Myocyte (in vitro differentiated cells): ENCODE results near the gene ZNF205. TPM values are rescaled to one million over a fixed set of nuclear protein-coding genes. Genes with fewer than 3 reads are reported as not detected.

Experiments used
- total RNA-seq: library from RNA; depleted of rRNA; stranded (reverse); fragments of >200 nt; gene quantifications from 2 replicates; pipeline ENCODE4 v1.2.3, GENCODE V29; 2014

The ZNF205 gene
- total RNA-seq, 1 donor from 2014 or later, result 29.2 TPM

Other genes starting within 250 kb of the ZNF205 start
- 59.9 and 77.1 TPM in 2 replicates for gene FLYWCH2, start 229.4 kb upstream of the ZNF205 start, total RNA-seq
- 27.7 and 36.9 TPM in 2 replicates for gene FLYWCH1, start 200.7 kb upstream of the ZNF205 start, total RNA-seq
- 10.4 and 17.8 TPM in 2 replicates for gene KREMEN2, start 148.3 kb upstream of the ZNF205 start, total RNA-seq
- 14.6 and 18.0 TPM in 2 replicates for gene PAQR4, start 143.2 kb upstream of the ZNF205 start, total RNA-seq
- gene PKMYT1, start 132.1 kb upstream of the ZNF205 start, total RNA-seq, result 0.53 and 6.7 TPM in 2 replicates
- gene CLDN9, start 99.7 kb upstream of the ZNF205 start, total RNA-seq, result 0.05 and 0.36 TPM in 2 replicates
- gene CLDN6, start 94.4 kb upstream of the ZNF205 start, total RNA-seq, result 0.52 TPM in 1 of 2 replicates, not detected in the other
- 217 and 325 TPM in 2 replicates for gene TNFRSF12A, start 92.2 kb upstream of the ZNF205 start, total RNA-seq
- 23.0 and 34.9 TPM in 2 replicates for gene HCFC1R1, start 88.6 kb upstream of the ZNF205 start, total RNA-seq
- gene THOC6, start 88.6 kb upstream of the ZNF205 start, total RNA-seq, result 19.8 and 23.7 TPM in 2 replicates
- not detected in 2 replicates for gene BICDL2, start 75.6 kb upstream of the ZNF205 start, total RNA-seq
- gene MMP25, start 66.0 kb upstream of the ZNF205 start, total RNA-seq, result 0.05 TPM in 2 replicates
- gene IL32, start 46.9 kb upstream of the ZNF205 start, total RNA-seq, result 646 and 732 TPM in 2 replicates
- gene ZSCAN10, start 13.3 kb upstream of the ZNF205 start, total RNA-seq, result not detected in 2 replicates
- gene ZNF213, start 22.4 kb downstream of the ZNF205 start, total RNA-seq, result 4.3 and 5.0 TPM in 2 replicates
- gene OR1F1, start 75.6 kb downstream of the ZNF205 start, total RNA-seq, result not detected in 2 replicates
- gene ZNF200, start 122.6 kb downstream of the ZNF205 start, total RNA-seq, result 8.6 and 9.2 TPM in 2 replicates
- gene MEFV, start 144.0 kb downstream of the ZNF205 start, total RNA-seq, result 0.37 and 0.99 TPM in 2 replicates
- 36.2 and 48.2 TPM in 2 replicates for gene ZNF263, start 170.9 kb downstream of the ZNF205 start, total RNA-seq
- 4.5 and 8.4 TPM in 2 replicates for gene TIGD7, start 192.8 kb downstream of the ZNF205 start, total RNA-seq
- gene ZNF75A, start 192.9 kb downstream of the ZNF205 start, total RNA-seq, result 19.5 and 22.3 TPM in 2 replicates
- 0.88 TPM in 1 of 2 replicates, not detected in the other for gene OR2C1, start 243.3 kb downstream of the ZNF205 start, total RNA-seq